Stimulated activated CD8-positive, alpha-beta memory T cell treated with anti-CD3 and anti-CD28 coated beads, Interleukin-15, amount 100 ng/mL, for 1 hour (primary cell): ENCODE data around the gene FGF16.
"Not testable (repeated sequence)": the region's sequence is repeated elsewhere in the genome, so short reads cannot be mapped to it uniquely, and the experiment has no call there.

Experiments used
- DNase-seq: peaks from one replicate; pipeline ENCODE4 v3.0.0-alpha.2; 2020; ENCODE audit warnings: low read depth

The FGF16 gene

GRCh38 chrX:77446908-77447652 is at the start of gene FGF16:
TSS of gene FGF16 (plus strand) at chrX:77447389. CDS start at chrX:77447675, 286 bp downstream.
- DNase-seq = no peak

DNA sequence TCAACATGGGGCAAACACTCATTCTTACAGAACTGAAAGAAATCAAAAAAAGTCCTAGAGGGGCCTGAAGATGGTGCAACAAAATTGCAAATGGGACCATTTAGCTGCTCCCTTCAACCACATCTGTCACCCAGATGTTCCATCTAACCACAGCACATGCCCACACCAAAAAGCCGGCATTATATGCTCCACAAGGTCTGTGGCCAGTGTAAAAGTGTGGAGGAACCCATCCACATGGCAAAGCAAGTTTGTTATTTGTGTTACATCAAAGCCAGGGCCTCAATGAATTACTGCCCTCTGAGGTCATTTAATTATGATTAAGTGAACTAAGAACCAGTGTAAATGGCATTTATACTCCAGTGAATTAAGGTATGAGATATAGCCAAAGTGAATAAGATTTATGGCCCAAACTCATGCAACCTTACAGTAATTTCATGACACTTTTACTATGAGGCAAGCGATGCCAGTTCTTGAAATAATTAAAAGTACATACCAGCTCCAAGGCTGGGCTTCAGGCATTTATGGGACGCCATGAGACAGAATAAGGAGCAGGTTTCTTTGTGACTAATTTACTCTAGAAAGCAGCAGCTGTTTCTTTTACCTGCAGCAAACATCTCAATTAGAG is 48.7 kb upstream of the FGF16 start:
- no peak for DNase-seq

- no peak for DNase-seq
Measured at GRCh38 chrX:77404419-77404818, 42.8 kb upstream of the FGF16 start.

DNA sequence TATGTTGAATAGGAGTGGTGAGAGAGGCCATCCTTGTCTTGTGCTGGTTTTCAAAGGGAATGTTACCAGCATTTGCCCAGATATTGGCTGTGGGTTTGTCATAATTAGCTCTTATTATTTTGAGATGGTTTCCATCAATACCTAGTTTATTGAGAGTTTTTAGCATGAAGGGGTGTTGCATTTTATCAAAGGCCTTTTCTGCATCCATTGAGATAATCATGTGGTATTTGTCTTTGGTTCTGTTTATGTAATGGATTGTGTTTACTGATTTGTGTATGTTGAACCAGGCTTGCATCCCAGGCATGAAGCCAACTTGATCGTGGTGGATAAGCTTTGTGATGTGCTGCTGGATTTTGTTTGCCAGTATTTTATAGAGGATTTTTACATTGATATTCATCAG is 39.4 kb upstream of the FGF16 start:
- not testable (repeated sequence) for DNase-seq

- no peak for DNase-seq
Measured at GRCh38 chrX:77412631-77413030, 34.6 kb upstream of the FGF16 start.

DNA sequence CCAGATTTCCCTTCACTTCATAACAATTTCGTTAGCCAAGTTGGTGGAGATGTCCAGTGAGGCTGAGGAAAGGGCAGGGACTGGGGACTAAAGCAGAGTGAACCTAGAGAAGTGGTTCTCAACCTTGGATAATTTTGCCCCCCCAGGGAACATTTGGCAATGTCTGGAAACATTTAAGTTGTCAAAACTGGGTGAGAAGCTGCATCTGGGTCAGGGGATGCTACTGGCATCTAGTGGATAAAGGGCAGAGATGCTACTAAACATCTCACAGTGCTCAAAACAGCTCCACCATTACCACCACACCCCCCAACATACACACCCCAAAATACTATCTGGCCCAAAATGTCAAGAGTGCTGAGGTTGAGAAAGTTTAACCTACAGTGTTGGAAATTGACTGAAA is 32.0 kb upstream of the FGF16 start:
- DNase-seq = no peak

DNA sequence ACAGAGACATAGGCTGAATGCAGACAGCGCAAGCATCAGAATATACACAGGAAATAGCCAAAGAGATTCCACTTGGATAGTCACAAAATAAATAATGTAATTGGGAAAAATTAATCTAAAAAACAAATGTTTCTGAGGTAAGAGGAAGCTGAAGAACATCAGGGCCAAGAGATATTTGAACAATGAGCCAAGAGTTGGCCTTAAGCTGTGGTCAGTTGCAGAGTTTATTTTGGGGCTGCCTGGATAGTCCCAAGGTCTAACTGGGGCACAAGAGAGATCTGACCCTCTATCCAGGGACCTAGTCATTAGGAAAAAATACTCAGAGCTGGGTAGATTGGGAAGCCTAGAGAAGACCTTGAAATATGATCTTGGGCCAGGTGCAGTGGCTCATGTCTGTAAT is 31.3 kb upstream of the FGF16 start:
- DNase-seq = no peak

- DNase-seq = no peak
Measured at GRCh38 chrX:77422891-77423648, 24.1 kb upstream of the FGF16 start.

- DNase-seq = no peak
Measured at GRCh38 chrX:77426811-77427210, 20.4 kb upstream of the FGF16 start.

DNA sequence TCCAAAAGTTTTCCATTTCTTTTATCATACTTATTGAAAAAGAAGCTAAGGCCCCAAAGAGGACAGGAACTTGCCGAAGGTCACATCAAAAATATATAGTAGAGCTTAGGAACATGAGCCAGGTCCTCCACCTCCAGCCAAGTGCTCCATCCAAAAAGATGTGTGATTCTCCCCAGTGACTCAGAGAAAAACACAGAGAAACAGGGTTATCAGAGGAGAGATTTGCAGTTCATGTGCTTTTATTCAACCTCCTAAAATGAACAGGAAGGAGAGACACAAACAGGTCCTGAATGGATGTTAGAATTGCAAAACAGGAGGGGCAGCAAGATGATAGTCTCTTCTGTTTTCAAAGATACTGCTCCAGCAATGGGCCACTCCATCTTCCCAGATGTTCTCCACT is 19.6 kb upstream of the FGF16 start:
- DNase-seq = no peak

- no peak for DNase-seq
Measured at GRCh38 chrX:77428551-77428950, 18.6 kb upstream of the FGF16 start.

- no peak for DNase-seq
Measured at GRCh38 chrX:77431227-77431626, 16.0 kb upstream of the FGF16 start.

DNA sequence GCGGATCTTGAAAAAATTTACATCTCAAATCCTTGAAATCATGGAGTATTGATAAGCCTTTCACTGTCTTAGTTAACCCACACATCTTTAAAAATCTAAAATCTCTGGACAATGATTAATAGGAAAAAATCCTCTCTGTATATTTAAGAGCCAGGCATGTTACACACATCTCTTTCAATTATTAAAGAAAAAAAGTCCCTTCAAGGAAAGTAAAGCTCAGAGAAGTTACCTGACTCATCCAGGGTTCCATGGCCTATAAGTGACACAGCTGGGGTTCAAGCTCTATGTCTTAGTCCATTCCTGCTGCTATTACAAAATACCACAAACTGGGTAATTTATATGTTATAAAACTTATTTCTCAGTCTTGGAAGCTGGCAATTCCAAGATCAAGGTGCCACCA is 14.2 kb upstream of the FGF16 start:
- no peak for DNase-seq

DNA sequence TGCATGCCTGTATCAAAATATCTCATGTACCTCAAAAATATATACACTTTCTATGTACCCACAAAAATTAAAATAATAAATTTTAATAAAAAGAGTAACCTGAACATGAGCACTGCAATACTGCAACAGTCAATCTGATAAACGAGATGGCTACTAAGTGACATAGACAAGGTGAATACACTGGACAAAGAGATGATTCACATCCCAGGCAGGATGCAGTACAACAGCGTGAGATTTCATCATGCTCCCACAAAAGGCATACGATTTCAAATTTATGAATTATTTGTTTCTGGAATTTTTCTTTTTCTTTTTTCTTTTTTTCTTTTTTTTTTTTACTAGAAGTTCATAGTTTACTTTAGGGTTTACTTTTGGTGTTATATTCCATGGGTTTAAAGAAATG is 12.2 kb upstream of the FGF16 start:
- DNase-seq = no peak

- no peak for DNase-seq
Measured at GRCh38 chrX:77436271-77436670, 10.9 kb upstream of the FGF16 start.

GRCh38 chrX:77436682-77437081 is 10.5 kb upstream of the FGF16 start:
- DNase-seq = no peak

GRCh38 chrX:77440330-77440729 is 6.9 kb upstream of the FGF16 start:
- no peak for DNase-seq

GRCh38 chrX:77441033-77441432 is 6.2 kb upstream of the FGF16 start:
- no peak for DNase-seq

DNA sequence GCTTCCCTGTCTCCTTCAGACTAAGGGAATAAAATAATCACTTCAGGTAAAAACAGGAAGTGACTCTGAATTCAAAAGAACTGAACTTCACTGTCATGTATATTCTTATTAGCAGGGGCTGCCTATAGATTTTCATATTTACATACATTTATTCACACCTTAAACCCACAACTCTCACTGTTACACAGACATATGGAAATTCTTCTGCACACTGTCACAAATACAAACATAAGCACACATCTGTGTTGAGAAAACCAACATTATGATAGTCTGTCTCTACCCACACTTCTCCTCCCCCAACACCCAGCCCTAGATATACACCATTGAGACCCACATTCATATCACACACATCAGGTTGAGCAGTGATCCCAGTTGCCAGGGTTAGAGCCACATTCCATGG is 5.7 kb upstream of the FGF16 start:
- no peak for DNase-seq

DNA sequence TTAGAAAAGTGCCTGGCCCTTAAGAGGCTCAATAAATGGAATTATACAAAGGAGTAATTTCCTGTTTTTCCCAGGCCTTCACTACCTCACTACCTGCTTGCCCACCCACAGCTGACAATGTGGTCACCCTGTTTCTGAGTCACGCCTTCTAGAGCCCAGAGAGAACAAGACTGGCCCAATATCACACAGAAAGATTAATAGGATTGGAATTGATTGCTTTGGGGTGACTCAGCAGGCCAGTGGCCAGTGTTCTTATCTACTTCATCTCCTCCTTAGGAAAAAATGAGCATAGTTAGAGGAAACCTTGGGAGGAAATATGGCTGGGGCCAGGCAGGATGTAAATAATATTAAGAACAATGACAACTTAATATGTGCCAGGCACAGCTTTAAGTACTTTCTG is 4.5 kb upstream of the FGF16 start:
- no peak for DNase-seq

- no peak for DNase-seq
Measured at GRCh38 chrX:77444075-77444474, 3.1 kb upstream of the FGF16 start.

- no peak for DNase-seq
Measured at GRCh38 chrX:77444545-77444944, 2.6 kb upstream of the FGF16 start.

- DNase-seq = no peak
Measured at GRCh38 chrX:77446029-77446585, 1.1 kb upstream of the FGF16 start.
